SK-N-SH treated with all-trans-retinoic acid at 6 μM for 48 hours (cell line): ENCODE measurements around the gene ALDOA.

Source experiments
- ATAC-seq: fragments of 200-7000 bp; cut with Tn5 transposase; 3 replicates; pipeline ENCODE4 v1.9.1; 2020; ENCODE audit warnings: mild to moderate bottlenecking, moderate library complexity
- ARNTL ChIP-seq: fragments of 450-650 bp; formaldehyde crosslinking; IDR thresholded peaks from 2 replicates; pipeline ENCODE4 v1.5.0; 2020; ENCODE audit warnings: low read depth, mild to moderate bottlenecking, moderate library complexity, borderline replicate concordance
- CSDC2 ChIP-seq: fragments of 250-450 bp; sonication (Bioruptor Pico); IDR thresholded peaks from 2 replicates; pipeline ENCODE4 v1.5.0; 2020; ENCODE audit warnings: mild to moderate bottlenecking, moderate library complexity
- CSRNP3 ChIP-seq: fragments of 250-450 bp; sonication (Bioruptor Pico); IDR thresholded peaks from 2 replicates; pipeline ENCODE4 v1.5.1; 2021; ENCODE audit warnings: mild to moderate bottlenecking, moderate library complexity
- ESRRG ChIP-seq: fragments of 250-450 bp; sonication (Bioruptor Pico); IDR thresholded peaks from 2 replicates; pipeline ENCODE4 v1.6.1; 2021; ENCODE audit warnings: mild to moderate bottlenecking
- GLIS3 ChIP-seq: fragments of 250-450 bp; sonication (Bioruptor Pico); IDR thresholded peaks from 2 replicates; pipeline ENCODE4 v1.5.0; 2020; ENCODE audit warnings: mild to moderate bottlenecking, moderate library complexity
- PATZ1 ChIP-seq: fragments of 250-450 bp; sonication (Bioruptor Pico); IDR thresholded peaks from 2 replicates; pipeline ENCODE4 v1.8.0; 2020; ENCODE audit warnings: mild to moderate bottlenecking, moderate library complexity, borderline replicate concordance
- POU6F1 ChIP-seq: fragments of 250-450 bp; sonication (Bioruptor Pico); IDR thresholded peaks from 2 replicates; pipeline ENCODE4 v1.8.0; 2021; ENCODE audit warnings: low read depth, mild to moderate bottlenecking, moderate library complexity, borderline replicate concordance
- SNAI2 ChIP-seq: fragments of 250-450 bp; sonication (Bioruptor Pico); IDR thresholded peaks from 2 replicates; pipeline ENCODE4 v1.5.0; 2020; ENCODE audit warnings: mild to moderate bottlenecking, moderate library complexity
- TCF4 ChIP-seq: fragments of 250-450 bp; sonication (Bioruptor Pico); IDR thresholded peaks from 2 replicates; pipeline ENCODE4 v1.8.0; 2021; ENCODE audit warnings: mild to moderate bottlenecking, moderate library complexity, borderline replicate concordance
- TOX ChIP-seq: fragments of 250-450 bp; sonication (Bioruptor Pico); IDR thresholded peaks from 2 replicates; pipeline ENCODE4 v1.8.0; 2021; ENCODE audit warnings: mild to moderate bottlenecking, moderate library complexity, borderline replicate concordance
- TSHZ2 ChIP-seq: fragments of 250-450 bp; sonication (Bioruptor Pico); IDR thresholded peaks from 2 replicates; pipeline ENCODE4 v1.5.0; 2020; ENCODE audit warnings: mild to moderate bottlenecking, moderate library complexity
- ZC3H10 ChIP-seq: fragments of 250-450 bp; sonication (Bioruptor Pico); IDR thresholded peaks from 2 replicates; pipeline ENCODE4 v1.5.1; 2021; ENCODE audit warnings: mild to moderate bottlenecking, moderate library complexity
- ZFP30 ChIP-seq: fragments of 450-650 bp; formaldehyde crosslinking; IDR thresholded peaks from 2 replicates; pipeline ENCODE4 v1.5.0; 2022; ENCODE audit warnings: mild to moderate bottlenecking, moderate library complexity
- ZNF565 ChIP-seq: fragments of 450-650 bp; formaldehyde crosslinking; conservative IDR thresholded peaks from 2 replicates; pipeline ENCODE4 v1.5.0; 2020; ENCODE audit warnings: low read depth, mild to moderate bottlenecking, moderate library complexity
- ZNF8 ChIP-seq: fragments of 450-650 bp; formaldehyde crosslinking; IDR thresholded peaks from 2 replicates; pipeline ENCODE4 v1.5.0; 2020; ENCODE audit warnings: mild to moderate bottlenecking, moderate library complexity
- TF ChIP-seq, protein P1 (sequence below): fragments of 250-450 bp; sonication (Bioruptor Pico); IDR thresholded peaks from 2 replicates; pipeline ENCODE4 v1.5.1; 2020; ENCODE audit warnings: low read depth, mild to moderate bottlenecking, moderate library complexity

ALDOA gene

GRCh38 chr16:30041841-30042240 is 23.7 kb upstream of the ALDOA start (continued):
- TF ChIP-seq POU6F1 (CRISPR knock-in tag), result no peak

DNA sequence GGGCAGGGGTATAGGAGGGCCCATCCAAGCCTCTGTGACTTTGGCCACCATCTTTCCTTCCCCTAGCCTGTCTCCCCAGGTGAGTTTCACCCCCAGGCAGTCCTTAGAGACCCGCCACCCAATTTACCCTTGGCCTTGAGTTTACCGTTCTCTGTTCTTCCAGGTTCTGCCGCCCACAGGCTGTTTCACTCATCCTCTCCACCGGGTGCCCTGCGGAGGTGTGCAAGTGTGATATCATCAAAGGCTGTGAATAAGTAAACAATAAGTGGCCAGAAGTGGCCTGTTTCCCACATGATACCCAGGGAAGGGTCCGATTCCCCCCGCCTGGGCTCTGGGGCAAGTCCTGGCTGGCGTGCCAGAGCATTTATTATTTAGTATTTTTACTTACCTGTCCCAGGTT is 19.4 kb upstream of the ALDOA start:
- ATAC-seq, result no peak
- TF ChIP-seq ZFP30 (CRISPR knock-in tag), result no peak
- no peak for TF ChIP-seq CSDC2 (CRISPR knock-in tag)
- no peak for TF ChIP-seq TSHZ2

DNA sequence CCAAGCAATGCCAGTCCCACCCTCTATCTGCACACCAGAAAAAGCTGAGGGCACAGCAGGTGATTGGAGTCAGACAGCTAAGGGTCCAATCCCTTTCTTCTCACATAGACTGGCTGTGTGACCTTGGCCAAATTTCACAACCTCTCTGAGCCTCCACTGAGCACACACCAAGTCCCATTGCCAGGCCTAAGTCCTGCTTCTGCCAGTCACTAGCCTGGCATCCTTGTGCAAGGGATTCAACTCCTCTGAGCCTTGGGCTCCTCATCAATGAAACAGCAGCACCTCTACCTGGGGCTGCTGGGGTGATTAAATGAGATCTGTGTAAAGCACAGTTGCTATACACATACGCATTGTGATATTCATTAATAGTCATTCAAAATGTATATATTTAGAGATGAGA is 19.0 kb upstream of the ALDOA start:
- TF ChIP-seq POU6F1 (CRISPR knock-in tag) (no peak), SNAI2 (CRISPR knock-in tag) (no peak), TSHZ2 (no peak), ZNF8 (CRISPR knock-in tag) (no peak), ZNF565 (CRISPR knock-in tag) (no peak), ESRRG (CRISPR knock-in tag) (no peak), ZFP30 (CRISPR knock-in tag) (no peak)
- TF ChIP-seq, protein P1, sequence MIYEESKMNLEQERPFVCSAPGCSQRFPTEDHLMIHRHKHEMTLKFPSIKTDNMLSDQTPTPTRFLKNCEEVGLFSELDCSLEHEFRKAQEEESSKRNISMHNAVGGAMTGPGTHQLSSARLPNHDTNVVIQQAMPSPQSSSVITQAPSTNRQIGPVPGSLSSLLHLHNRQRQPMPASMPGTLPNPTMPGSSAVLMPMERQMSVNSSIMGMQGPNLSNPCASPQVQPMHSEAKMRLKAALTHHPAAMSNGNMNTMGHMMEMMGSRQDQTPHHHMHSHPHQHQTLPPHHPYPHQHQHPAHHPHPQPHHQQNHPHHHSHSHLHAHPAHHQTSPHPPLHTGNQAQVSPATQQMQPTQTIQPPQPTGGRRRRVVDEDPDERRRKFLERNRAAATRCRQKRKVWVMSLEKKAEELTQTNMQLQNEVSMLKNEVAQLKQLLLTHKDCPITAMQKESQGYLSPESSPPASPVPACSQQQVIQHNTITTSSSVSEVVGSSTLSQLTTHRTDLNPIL (CRISPR knock-in tag), result no peak
- ATAC-seq, result no peak

DNA sequence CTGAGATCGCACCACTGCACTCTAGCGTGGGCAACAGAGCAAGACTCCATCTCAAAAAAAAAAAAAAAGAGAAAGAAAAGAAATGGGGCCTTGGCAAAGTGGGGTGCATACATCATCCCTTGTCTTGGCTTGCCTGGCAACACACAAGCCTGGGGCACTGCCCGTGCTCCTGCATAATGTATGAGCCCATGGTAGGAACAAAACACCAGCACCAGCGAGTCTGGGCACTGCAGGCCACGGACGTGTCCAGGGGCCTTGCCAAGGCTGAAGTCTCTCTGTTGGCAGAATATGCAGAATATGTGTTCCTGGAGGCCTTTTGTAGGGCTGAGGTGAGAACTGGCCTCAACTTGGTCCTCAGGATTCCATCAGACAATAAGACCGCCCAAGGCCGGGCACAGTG is 15.7 kb upstream of the ALDOA start:
- ATAC-seq, result no peak
- TF ChIP-seq PATZ1 (CRISPR knock-in tag) (no peak), CSDC2 (CRISPR knock-in tag) (no peak), SNAI2 (CRISPR knock-in tag) (no peak), TOX (CRISPR knock-in tag) (no peak), ZNF8 (CRISPR knock-in tag) (no peak), ARNTL (CRISPR knock-in tag) (no peak), GLIS3 (CRISPR knock-in tag) (no peak), ZC3H10 (CRISPR knock-in tag) (no peak), CSRNP3 (no peak), TCF4 (CRISPR knock-in tag) (no peak), TSHZ2 (no peak)
- TF ChIP-seq, protein P1 (CRISPR knock-in tag), result no peak
